Measurements from ENCODE around the gene OSBPL8.
A peak's percentile ranks its signal among the peaks of the same experiment; 100 is the strongest.

Gene OSBPL8

DNA sequence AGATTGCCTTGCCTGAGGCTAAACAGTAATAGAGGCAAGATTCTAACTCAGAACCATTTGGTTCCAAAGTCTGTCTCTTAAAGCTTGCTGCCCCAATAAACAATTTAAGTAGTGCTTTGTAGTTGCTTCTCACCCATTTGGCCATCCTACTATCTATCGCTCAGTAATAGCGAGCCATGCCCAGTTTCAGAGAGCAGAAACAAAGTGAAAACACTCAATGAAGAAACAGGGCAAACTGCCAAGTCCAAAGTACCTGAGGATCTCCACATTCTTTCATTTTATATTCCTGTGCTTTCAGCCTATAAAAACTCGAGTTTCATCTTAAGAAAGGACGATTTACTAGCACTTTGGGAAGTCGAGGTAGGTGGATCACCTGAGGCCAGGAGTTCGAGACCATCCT is 108.0 kb downstream of the OSBPL8 start:
- H3K27ac ChIP-seq, result no peak overlapping the region
- in situ Hi-C loops (cut with HindIII; ENCODE audit: low pct_ligation_motif_present, low sequenced_read_pairs), result no loop called here
- TF ChIP-seq, protein P1, sequence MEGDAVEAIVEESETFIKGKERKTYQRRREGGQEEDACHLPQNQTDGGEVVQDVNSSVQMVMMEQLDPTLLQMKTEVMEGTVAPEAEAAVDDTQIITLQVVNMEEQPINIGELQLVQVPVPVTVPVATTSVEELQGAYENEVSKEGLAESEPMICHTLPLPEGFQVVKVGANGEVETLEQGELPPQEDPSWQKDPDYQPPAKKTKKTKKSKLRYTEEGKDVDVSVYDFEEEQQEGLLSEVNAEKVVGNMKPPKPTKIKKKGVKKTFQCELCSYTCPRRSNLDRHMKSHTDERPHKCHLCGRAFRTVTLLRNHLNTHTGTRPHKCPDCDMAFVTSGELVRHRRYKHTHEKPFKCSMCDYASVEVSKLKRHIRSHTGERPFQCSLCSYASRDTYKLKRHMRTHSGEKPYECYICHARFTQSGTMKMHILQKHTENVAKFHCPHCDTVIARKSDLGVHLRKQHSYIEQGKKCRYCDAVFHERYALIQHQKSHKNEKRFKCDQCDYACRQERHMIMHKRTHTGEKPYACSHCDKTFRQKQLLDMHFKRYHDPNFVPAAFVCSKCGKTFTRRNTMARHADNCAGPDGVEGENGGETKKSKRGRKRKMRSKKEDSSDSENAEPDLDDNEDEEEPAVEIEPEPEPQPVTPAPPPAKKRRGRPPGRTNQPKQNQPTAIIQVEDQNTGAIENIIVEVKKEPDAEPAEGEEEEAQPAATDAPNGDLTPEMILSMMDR (IDR thresholded peaks at IDR 0.05; ENCODE audit: low read depth, low read length, missing control alignments), result no peak
- DNase-seq, result no peak
- no peak overlapping the region for H3K4me3 ChIP-seq (ENCODE audit: low read depth, low read length)
- H3K27me3 ChIP-seq (replicated peaks), result no peaks in the 10 kb centered on the region
- no peaks in the 10 kb centered on the region for H3K36me3 ChIP-seq (replicated peaks)

DNA sequence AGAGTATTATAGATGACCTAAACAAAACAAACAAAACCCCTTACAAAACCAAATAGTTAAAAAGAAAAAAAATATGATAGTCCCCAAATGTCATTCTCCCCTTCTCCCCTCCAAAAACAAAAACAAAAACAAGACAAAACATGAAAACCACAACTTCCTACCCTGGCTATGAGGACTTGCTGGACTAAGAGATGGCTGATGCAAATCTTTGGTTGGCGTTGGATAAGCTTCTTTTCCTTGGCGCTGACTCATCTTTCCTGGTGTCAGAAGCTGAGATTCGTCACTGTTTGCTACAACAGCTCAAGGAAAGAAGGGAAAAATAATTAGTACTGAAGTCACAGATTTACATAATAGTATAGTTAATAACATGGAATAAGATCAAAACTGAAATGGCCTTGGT is 108.9 kb downstream of the OSBPL8 start:
- Histone ChIP-seq H3K4me3 (ENCODE audit: low read depth, low read length) (no peak overlapping the region), H3K27me3 (replicated peaks) (no peaks in the 10 kb centered on the region), H3K36me3 (replicated peaks) (no peaks in the 10 kb centered on the region), H3K27ac (peak overlapping the region; percentile 60)
- in situ Hi-C loops (cut with HindIII; ENCODE audit: low pct_ligation_motif_present, low sequenced_read_pairs), result no loop called here
- DNase-seq, result peak; percentile 89
- TF ChIP-seq, protein P1 (IDR thresholded peaks at IDR 0.05; ENCODE audit: low read depth, low read length, missing control alignments), result no peak

DNA sequence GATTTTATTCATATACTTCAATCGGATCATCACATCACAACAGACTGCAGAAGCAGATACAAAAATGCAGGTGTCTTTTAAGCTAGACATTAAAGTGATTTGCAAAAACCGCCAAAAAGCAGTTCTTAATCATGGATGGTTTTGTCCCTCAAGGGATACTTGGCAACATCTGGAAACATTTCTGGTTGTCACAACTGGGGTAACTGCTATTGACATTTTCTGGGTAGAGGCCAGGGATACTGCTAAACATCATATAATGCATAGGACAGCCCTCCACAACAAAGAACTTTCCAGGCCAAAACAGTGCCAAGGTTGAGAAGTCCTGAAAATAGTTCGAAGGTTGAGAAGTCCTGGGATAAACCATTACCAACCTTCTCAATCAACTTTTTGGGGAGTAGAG is 109.6 kb downstream of the OSBPL8 start:
- no peaks in the 10 kb centered on the region for H3K27me3 ChIP-seq (replicated peaks)
- H3K4me3 ChIP-seq (ENCODE audit: low read depth, low read length), result no peak overlapping the region
- peak overlapping the region; percentile 60 for H3K27ac ChIP-seq
- TF ChIP-seq, protein P1 (IDR thresholded peaks at IDR 0.05; ENCODE audit: low read depth, low read length, missing control alignments), result no peak
- DNase-seq, result no peak
- in situ Hi-C loops (cut with HindIII; ENCODE audit: low pct_ligation_motif_present, low sequenced_read_pairs), result no loop called here
- no peaks in the 10 kb centered on the region for H3K36me3 ChIP-seq (replicated peaks)

DNA sequence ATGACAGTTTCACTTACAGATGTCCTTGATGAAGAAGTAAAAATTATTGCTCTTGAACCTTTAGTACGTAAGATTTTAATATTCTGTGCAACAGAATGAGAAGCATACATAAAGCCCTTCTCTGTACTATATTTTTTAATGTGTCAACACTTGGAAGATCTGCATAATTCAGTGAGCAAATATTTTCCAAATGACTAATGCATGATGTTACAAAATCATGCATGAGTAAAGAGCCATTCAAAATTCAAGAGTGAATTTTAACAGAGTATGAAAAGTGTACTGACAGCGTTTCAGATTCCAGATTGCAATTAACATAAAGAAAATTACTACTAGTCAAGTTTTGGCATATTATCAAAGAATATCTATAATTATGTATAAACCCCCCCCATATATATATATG is 110.0 kb downstream of the OSBPL8 start:
- no peak for DNase-seq
- TF ChIP-seq, protein P1 (IDR thresholded peaks at IDR 0.05; ENCODE audit: low read depth, low read length, missing control alignments), result no peak

DNA sequence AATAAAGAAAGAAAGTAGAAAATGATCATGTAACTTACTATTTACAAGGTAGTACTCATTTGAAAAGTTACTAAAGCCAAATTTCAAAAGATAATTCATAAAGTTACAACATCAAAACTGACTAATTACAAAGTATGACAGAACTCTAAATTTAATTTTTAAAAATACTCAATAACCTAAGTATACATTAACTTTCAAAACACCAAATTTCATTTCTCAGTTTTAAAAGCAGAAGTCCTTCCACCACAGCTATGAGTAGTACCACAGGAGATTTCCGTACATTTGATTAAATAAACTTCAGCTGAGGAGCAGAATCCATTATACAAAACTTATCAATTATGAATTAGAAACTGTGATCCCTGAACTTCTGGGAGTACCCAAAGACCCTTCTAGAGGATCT is 110.6 kb downstream of the OSBPL8 start:
- in situ Hi-C loops (cut with HindIII; ENCODE audit: low pct_ligation_motif_present, low sequenced_read_pairs), result no loop called here
- no peaks in the 10 kb centered on the region for H3K27me3 ChIP-seq (replicated peaks)
- H3K4me3 ChIP-seq (ENCODE audit: low read depth, low read length), result no peak overlapping the region
- TF ChIP-seq, protein P1 (IDR thresholded peaks at IDR 0.05; ENCODE audit: low read depth, low read length, missing control alignments), result no peak
- H3K36me3 ChIP-seq (replicated peaks), result no peaks in the 10 kb centered on the region
- no peak overlapping the region for H3K27ac ChIP-seq
- no peak for DNase-seq

More for the DNA sequence above, 110.0 kb downstream of the OSBPL8 start:
- in situ Hi-C loops (cut with HindIII; ENCODE audit: low pct_ligation_motif_present, low sequenced_read_pairs), result no loop called here
- H3K27ac ChIP-seq, result no peak overlapping the region
- no peak overlapping the region for H3K4me3 ChIP-seq (ENCODE audit: low read depth, low read length)
- no peaks in the 10 kb centered on the region for H3K36me3 ChIP-seq (replicated peaks)
- H3K27me3 ChIP-seq (replicated peaks), result no peaks in the 10 kb centered on the region

DNA sequence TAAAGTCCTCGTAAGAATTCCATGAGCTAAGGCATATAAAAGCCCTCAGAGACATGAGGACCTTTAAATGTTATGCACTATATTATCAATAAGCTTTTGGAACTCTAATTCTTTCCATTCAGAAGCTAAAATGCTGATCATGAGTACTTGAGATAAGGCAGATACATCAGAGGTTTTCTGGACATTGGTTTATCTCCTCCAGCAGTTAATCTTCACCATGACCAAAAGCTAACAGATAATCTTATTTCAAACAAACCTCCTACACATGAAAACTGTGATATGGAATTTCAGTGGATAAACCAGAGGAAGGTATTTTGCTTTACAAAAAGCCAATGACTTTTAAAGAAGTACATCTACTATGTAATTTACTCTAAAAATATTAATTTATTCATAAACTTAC is 113.5 kb downstream of the OSBPL8 start:
- H3K4me3 ChIP-seq (ENCODE audit: low read depth, low read length), result no peak overlapping the region
- H3K27ac ChIP-seq, result no peak overlapping the region
- DNase-seq, result no peak
- no peaks in the 10 kb centered on the region for H3K36me3 ChIP-seq (replicated peaks)
- in situ Hi-C loops (cut with HindIII; ENCODE audit: low pct_ligation_motif_present, low sequenced_read_pairs), result no loop called here
- TF ChIP-seq, protein P1 (IDR thresholded peaks at IDR 0.05; ENCODE audit: low read depth, low read length, missing control alignments), result no peak
- H3K27me3 ChIP-seq (replicated peaks), result no peaks in the 10 kb centered on the region

Measured in brain microvascular endothelial cell (primary cell).